ENCODE results near the gene RNF181.
"Not testable (repeated sequence)": the region's sequence is repeated elsewhere in the genome, so short reads cannot be mapped to it uniquely, and the experiment has no call there.

DNA sequence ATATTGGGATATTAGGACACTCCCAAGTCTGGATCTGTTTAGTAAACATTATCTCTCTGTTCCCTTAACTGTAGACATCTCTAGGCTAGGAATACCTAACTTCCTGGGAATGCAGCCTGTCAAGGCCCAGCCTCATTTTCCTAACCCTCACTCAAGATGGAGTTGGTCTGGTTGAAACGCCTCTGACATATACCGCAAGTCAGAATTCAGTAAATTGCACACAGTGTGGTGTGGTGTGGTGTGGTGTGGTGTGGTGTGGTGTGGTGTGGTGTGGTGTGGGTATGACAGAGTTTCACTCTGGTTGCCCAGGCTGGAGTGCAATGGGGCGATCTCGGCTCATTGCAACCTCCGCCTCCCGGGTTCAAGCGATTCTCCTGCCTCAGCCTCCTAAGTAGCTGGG, 19.2 kb downstream of the RNF181 start:
- TF ChIP-seq, protein P1, sequence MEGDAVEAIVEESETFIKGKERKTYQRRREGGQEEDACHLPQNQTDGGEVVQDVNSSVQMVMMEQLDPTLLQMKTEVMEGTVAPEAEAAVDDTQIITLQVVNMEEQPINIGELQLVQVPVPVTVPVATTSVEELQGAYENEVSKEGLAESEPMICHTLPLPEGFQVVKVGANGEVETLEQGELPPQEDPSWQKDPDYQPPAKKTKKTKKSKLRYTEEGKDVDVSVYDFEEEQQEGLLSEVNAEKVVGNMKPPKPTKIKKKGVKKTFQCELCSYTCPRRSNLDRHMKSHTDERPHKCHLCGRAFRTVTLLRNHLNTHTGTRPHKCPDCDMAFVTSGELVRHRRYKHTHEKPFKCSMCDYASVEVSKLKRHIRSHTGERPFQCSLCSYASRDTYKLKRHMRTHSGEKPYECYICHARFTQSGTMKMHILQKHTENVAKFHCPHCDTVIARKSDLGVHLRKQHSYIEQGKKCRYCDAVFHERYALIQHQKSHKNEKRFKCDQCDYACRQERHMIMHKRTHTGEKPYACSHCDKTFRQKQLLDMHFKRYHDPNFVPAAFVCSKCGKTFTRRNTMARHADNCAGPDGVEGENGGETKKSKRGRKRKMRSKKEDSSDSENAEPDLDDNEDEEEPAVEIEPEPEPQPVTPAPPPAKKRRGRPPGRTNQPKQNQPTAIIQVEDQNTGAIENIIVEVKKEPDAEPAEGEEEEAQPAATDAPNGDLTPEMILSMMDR (IDR thresholded peaks at IDR 0.05; ENCODE audit: low read length) = not testable (repeated sequence)
- TF ChIP-seq EZH2 (optimal IDR thresholded peaks at IDR 0.05; ENCODE audit: low read depth, low read length); EZH2phosphoT487 (IDR thresholded peaks at IDR 0.05; ENCODE audit: low read length): not testable (repeated sequence)

Measured in MM.1S (cell line).